Islet of Langerhans (tissue), 1 donor: Measurements from ENCODE around the gene TP53TG3F.
"Not testable (repeated sequence)": the region's sequence is repeated elsewhere in the genome, so short reads cannot be mapped to it uniquely, and the experiment has no call there.

ENCODE experiments used
- FAIRE-seq: peaks from one replicate; lab custom pipeline; 2011; peaks lifted over from hg19 to GRCh38; lab: Jason Lieb, UNC

The TP53TG3F gene

GRCh38 chr16:33459312-33459711, at the start of gene TP53TG3F:
Gene TP53TG3F, plus strand, starts transcription at chr16:33459612. Its CDS starts 68 bp downstream, at chr16:33459680.
- not testable (repeated sequence) for FAIRE-seq

GRCh38 chr16:33491611-33492010, 32.2 kb downstream of the TP53TG3F start:
- FAIRE-seq, result not testable (repeated sequence)

- not testable (repeated sequence) for FAIRE-seq
Measured at GRCh38 chr16:33507231-33507630, 47.8 kb downstream of the TP53TG3F start.

GRCh38 chr16:33509070-33509469, 49.7 kb downstream of the TP53TG3F start:
- not testable (repeated sequence) for FAIRE-seq

GRCh38 chr16:33509906-33510305, 50.5 kb downstream of the TP53TG3F start:
- FAIRE-seq, result not testable (repeated sequence)
